ENCODE results near the gene KRT32. TPM values are rescaled to one million over a fixed set of nuclear protein-coding genes. Genes with fewer than 3 reads are reported as not detected.

Gene KRT32
- total RNA-seq, 3 donors from 2014 or later = 0.33 to 0.73 TPM; not detected in 1

DNA sequence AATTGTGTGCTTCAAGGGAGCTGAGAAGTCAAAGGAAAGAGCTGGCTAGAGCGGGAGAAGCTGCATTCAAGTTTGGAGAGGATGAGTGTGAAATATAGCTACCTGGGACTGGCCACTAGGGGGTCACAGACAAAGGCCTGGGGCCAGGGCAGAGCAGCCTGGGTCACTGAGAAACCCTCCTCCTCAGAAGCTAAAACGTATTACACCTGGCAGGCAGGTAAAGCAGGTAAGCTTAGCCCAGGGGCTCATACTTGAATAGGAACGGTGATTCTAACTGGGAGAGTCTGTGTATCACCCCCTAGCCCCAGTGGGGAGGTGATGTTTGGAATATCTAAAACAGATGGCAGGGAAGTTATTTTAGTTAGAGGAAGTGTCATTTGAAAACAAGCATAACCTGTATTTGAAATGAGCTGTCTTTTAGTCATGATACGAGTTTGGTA lies 49.6 kb downstream of the KRT32 start:
- intact Hi-C loops (cut with DNase I; ENCODE audit: low total_unique reads) = no loop called here
- Histone ChIP-seq H3K9me3 (no peaks in the 10 kb centered on the region), H3K27me3 (no peaks in the 10 kb centered on the region), H3K27ac (peak overlapping the region; percentile 54 to 57), H3K4me1 (peaks cover 0 to 9% of the 10 kb centered on the region in 2 donors), H3K4me3 (no peak overlapping the region), H3K36me3 (no peaks in the 10 kb centered on the region)
- TF ChIP-seq, protein P1, sequence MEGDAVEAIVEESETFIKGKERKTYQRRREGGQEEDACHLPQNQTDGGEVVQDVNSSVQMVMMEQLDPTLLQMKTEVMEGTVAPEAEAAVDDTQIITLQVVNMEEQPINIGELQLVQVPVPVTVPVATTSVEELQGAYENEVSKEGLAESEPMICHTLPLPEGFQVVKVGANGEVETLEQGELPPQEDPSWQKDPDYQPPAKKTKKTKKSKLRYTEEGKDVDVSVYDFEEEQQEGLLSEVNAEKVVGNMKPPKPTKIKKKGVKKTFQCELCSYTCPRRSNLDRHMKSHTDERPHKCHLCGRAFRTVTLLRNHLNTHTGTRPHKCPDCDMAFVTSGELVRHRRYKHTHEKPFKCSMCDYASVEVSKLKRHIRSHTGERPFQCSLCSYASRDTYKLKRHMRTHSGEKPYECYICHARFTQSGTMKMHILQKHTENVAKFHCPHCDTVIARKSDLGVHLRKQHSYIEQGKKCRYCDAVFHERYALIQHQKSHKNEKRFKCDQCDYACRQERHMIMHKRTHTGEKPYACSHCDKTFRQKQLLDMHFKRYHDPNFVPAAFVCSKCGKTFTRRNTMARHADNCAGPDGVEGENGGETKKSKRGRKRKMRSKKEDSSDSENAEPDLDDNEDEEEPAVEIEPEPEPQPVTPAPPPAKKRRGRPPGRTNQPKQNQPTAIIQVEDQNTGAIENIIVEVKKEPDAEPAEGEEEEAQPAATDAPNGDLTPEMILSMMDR (IDR thresholded peaks at IDR 0.05) = peak in 1 of 3 donors; percentile 19
- TF ChIP-seq POLR2AphosphoS5 (IDR thresholded peaks at IDR 0.05) = no peak
- no peak for DNase-seq (ENCODE audit: low spot score in 2 of 2)

DNA sequence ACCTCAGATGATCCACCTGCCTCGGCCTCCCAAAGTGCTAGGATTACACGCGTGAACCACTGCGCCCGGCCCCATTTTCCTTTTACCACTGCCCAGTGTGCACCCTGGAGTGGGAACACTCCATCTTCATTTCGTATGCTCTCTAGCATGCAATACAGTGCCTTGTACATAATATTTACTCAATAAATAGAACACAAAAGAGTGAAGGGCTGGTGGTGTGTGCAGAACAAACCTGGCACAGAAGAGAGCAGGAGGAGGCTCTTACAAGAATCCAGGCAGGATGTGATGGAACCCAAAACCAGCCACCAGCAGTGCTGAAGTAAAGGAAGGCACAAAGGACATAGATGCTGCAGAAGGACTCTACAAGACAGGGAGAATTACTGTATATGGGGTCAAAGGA lies 50.1 kb downstream of the KRT32 start:
- Histone ChIP-seq H3K27ac (peak overlapping the region; percentile 54 to 57), H3K9me3 (no peaks in the 10 kb centered on the region), H3K4me1 (peaks cover 0 to 9% of the 10 kb centered on the region in 2 donors), H3K27me3 (no peaks in the 10 kb centered on the region), H3K36me3 (no peaks in the 10 kb centered on the region), H3K4me3 (no peak overlapping the region)
- no peak for DNase-seq (ENCODE audit: low spot score in 2 of 2)
- intact Hi-C loops (cut with DNase I; ENCODE audit: low total_unique reads) = no loop called here
- TF ChIP-seq, protein P1 (IDR thresholded peaks at IDR 0.05) = no peak
- no peak for TF ChIP-seq POLR2A (IDR thresholded peaks at IDR 0.05)
- no peak for TF ChIP-seq POLR2AphosphoS5 (IDR thresholded peaks at IDR 0.05)

DNA sequence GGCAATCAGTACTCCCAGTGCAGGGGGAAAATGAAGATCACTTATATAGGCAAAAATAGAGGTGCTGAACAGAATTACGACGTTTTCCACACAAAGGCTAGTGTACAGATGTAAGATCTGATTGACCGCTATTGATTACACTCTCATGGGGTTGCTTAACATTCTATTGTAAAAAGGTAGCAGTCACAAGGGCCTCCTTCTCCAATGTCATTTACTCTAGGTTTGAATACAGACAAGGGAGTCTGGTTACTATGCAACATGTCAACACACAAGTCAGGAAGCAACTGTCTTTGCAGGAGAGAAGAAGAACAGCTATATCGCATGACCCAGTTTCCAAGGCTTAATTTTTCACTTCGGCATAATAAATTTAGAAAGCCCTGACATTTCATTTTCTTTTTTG lies 50.7 kb downstream of the KRT32 start:
- intact Hi-C loops (cut with DNase I; ENCODE audit: low total_unique reads) = no loop called here
- H3K36me3 ChIP-seq = no peaks in the 10 kb centered on the region
- peaks cover 0 to 9% of the 10 kb centered on the region in 2 donors for H3K4me1 ChIP-seq
- no peaks in the 10 kb centered on the region for H3K9me3 ChIP-seq
- DNase-seq (ENCODE audit: low spot score in 2 of 2) = no peak
- no peak overlapping the region for H3K4me3 ChIP-seq
- TF ChIP-seq POLR2A (IDR thresholded peaks at IDR 0.05) = no peak
- no peaks in the 10 kb centered on the region for H3K27me3 ChIP-seq
- H3K27ac ChIP-seq = peak overlapping the region; percentile 19 to 32

DNA sequence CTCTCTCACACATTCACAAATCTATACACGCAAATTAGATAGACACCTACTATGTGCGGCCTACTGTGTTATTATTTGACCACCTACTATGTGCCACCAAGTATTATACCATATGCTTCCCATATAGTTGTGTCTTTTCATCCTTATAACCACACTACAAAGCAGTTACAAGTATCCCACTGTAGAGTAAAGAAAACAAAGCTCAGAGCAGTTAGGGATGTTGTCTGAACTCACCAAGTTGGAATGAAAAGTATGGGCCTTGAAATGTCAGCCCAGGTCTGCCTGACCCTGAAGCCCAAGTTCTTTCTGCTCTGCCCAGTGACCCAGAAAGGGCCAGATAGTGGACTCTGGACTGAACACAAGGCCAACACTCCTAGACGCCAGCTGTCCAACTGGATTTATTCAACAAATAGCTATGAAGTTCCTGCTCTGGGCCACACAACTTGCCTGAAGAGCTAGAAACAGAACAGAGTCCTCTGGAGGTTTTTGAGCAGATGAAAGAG lies 51.3 kb downstream of the KRT32 start:
- no peak for DNase-seq (ENCODE audit: low spot score in 2 of 2)
- TF ChIP-seq POLR2A (IDR thresholded peaks at IDR 0.05) (no peak), POLR2AphosphoS5 (IDR thresholded peaks at IDR 0.05) (no peak)
- TF ChIP-seq, protein P1 (IDR thresholded peaks at IDR 0.05) = no peak
- H3K4me1 ChIP-seq = peaks cover 0 to 9% of the 10 kb centered on the region in 2 donors
- no peak overlapping the region for H3K4me3 ChIP-seq
- H3K27me3 ChIP-seq = no peaks in the 10 kb centered on the region
- intact Hi-C loops (cut with DNase I; ENCODE audit: low total_unique reads) = no loop called here
- H3K9me3 ChIP-seq = no peaks in the 10 kb centered on the region
- H3K36me3 ChIP-seq = no peaks in the 10 kb centered on the region
- peak overlapping the region; percentile 19 to 30 for H3K27ac ChIP-seq

DNA sequence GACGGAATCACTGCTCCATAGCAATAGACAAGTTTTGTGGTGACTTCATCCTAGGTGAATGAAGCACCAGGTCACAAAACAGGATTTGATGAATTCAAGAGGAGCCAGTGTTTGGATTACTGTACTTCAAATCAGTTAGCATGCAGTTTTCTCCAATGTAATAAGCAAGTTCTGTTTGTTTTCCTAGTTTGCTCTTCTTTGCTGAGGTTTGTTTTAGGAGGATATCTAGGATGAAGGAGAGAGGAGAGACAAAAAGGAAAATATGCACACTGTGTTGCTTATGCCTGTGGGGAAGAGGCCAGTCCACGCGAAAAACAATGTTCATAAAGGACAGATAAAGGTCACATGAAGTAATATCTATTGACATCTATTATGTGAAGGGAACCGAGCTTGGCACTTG lies 51.8 kb downstream of the KRT32 start:
- Histone ChIP-seq H3K4me3 (no peak overlapping the region), H3K4me1 (peaks cover 0 to 5% of the 10 kb centered on the region in 2 donors), H3K27me3 (no peaks in the 10 kb centered on the region), H3K36me3 (no peaks in the 10 kb centered on the region), H3K27ac (peak overlapping the region; percentile 19 to 30), H3K9me3 (no peaks in the 10 kb centered on the region)
- DNase-seq (ENCODE audit: low spot score in 2 of 2) = no peak
- intact Hi-C loops (cut with DNase I; ENCODE audit: low total_unique reads) = no loop called here
- TF ChIP-seq POLR2AphosphoS5 (IDR thresholded peaks at IDR 0.05) = no peak
- TF ChIP-seq, protein P1 (IDR thresholded peaks at IDR 0.05) = no peak
- no peak for TF ChIP-seq POLR2A (IDR thresholded peaks at IDR 0.05)

DNA sequence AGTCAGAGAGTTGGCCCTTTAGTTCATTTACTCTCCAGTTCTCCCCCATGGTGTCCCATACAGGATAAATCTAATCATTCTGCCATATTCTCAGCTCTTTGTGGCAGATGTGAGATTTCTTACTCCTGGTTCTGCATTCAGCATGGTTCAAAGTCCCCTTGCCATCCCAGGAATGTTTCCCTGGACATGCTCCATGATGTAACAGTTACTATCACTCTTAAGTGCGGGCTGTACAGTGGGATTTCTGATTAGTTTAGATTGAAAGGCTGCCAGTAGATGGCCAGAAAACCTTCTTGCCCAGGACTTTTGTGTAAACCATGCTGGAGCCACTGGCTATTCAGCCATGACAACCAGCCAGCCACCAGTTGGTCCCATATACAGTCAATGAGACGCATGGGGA lies 53.2 kb downstream of the KRT32 start:
- Histone ChIP-seq H3K9me3 (no peaks in the 10 kb centered on the region), H3K27ac (no peak overlapping the region), H3K4me1 (peaks cover 0 to 4% of the 10 kb centered on the region in 2 donors), H3K4me3 (no peak overlapping the region), H3K36me3 (no peaks in the 10 kb centered on the region), H3K27me3 (no peaks in the 10 kb centered on the region)
- TF ChIP-seq POLR2A (IDR thresholded peaks at IDR 0.05) = no peak
- TF ChIP-seq, protein P1 (IDR thresholded peaks at IDR 0.05) = no peak
- DNase-seq (ENCODE audit: low spot score in 2 of 2) = no peak
- intact Hi-C loops (cut with DNase I; ENCODE audit: low total_unique reads) = no loop called here
